ENCODE data around the gene BTG2. TPM values are rescaled to one million over a fixed set of nuclear protein-coding genes. Genes with fewer than 3 reads are reported as not detected.

Gene BTG2
- total and polyA plus RNA-seq, 2 experiments from 2014 or later, result 6.3 to 9.1 TPM

GRCh38 chr1:203270448-203270847, 34.9 kb upstream of the BTG2 start:
- peaks cover 29% of the 10 kb centered on the region for H3K27me3 ChIP-seq (ENCODE audit: insufficient read depth)
- H2AFZ ChIP-seq, result 0 out of 2 replicates have a peak overlapping the region, but pooled peaks have one; percentile 56
- ATAC-seq (no peak), DNase-seq (ENCODE audit: low spot score) (peak; percentile 33)
- no peaks in the 10 kb centered on the region for H3K9me3 Mint-ChIP-seq
- no peaks in the 10 kb centered on the region for H3K36me3 ChIP-seq (ENCODE audit: insufficient read depth)
- no peaks in the 10 kb centered on the region for H4K20me1 ChIP-seq (replicated peaks; ENCODE audit: insufficient read depth)
- no peak overlapping the region for H3K27ac ChIP-seq (ENCODE audit: low read depth)
- H3K27me3 Mint-ChIP-seq (ENCODE audit: insufficient read depth, low read depth, poor library complexity), result peaks cover 19% of the 10 kb centered on the region
- H3K36me3 Mint-ChIP-seq (ENCODE audit: low read depth), result no peaks in the 10 kb centered on the region
- peaks cover 11% of the 10 kb centered on the region; the same call in 1 of the 2 replicates for H3K4me1 ChIP-seq (ENCODE audit: insufficient read depth)
- H3K27ac Mint-ChIP-seq, result no peak overlapping the region
- peaks cover 14% of the 10 kb centered on the region; the same call in 2 of the 3 replicates for H3K4me1 Mint-ChIP-seq
- no peaks in the 10 kb centered on the region; the same call in 1 of the 2 replicates for H3F3A ChIP-seq (replicated peaks; ENCODE audit: low read depth)
- no peak overlapping the region for H3K4me3 ChIP-seq
- H3K4me3 Mint-ChIP-seq, result no peak overlapping the region
- no peaks in the 10 kb centered on the region for H3K9me2 ChIP-seq (ENCODE audit: insufficient read depth)
- no peak for TF ChIP-seq ETS1 (IDR thresholded peaks at IDR 0.05)
- TF ChIP-seq CREB1 (CRISPR knock-in tag; IDR thresholded peaks at IDR 0.05; ENCODE audit: low read depth), result no peak
- TF ChIP-seq, protein P1, sequence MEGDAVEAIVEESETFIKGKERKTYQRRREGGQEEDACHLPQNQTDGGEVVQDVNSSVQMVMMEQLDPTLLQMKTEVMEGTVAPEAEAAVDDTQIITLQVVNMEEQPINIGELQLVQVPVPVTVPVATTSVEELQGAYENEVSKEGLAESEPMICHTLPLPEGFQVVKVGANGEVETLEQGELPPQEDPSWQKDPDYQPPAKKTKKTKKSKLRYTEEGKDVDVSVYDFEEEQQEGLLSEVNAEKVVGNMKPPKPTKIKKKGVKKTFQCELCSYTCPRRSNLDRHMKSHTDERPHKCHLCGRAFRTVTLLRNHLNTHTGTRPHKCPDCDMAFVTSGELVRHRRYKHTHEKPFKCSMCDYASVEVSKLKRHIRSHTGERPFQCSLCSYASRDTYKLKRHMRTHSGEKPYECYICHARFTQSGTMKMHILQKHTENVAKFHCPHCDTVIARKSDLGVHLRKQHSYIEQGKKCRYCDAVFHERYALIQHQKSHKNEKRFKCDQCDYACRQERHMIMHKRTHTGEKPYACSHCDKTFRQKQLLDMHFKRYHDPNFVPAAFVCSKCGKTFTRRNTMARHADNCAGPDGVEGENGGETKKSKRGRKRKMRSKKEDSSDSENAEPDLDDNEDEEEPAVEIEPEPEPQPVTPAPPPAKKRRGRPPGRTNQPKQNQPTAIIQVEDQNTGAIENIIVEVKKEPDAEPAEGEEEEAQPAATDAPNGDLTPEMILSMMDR (conservative IDR thresholded peaks at IDR 0.05; ENCODE audit: low read depth in 2 of 2), result no peak
- TF ChIP-seq, protein P2, sequence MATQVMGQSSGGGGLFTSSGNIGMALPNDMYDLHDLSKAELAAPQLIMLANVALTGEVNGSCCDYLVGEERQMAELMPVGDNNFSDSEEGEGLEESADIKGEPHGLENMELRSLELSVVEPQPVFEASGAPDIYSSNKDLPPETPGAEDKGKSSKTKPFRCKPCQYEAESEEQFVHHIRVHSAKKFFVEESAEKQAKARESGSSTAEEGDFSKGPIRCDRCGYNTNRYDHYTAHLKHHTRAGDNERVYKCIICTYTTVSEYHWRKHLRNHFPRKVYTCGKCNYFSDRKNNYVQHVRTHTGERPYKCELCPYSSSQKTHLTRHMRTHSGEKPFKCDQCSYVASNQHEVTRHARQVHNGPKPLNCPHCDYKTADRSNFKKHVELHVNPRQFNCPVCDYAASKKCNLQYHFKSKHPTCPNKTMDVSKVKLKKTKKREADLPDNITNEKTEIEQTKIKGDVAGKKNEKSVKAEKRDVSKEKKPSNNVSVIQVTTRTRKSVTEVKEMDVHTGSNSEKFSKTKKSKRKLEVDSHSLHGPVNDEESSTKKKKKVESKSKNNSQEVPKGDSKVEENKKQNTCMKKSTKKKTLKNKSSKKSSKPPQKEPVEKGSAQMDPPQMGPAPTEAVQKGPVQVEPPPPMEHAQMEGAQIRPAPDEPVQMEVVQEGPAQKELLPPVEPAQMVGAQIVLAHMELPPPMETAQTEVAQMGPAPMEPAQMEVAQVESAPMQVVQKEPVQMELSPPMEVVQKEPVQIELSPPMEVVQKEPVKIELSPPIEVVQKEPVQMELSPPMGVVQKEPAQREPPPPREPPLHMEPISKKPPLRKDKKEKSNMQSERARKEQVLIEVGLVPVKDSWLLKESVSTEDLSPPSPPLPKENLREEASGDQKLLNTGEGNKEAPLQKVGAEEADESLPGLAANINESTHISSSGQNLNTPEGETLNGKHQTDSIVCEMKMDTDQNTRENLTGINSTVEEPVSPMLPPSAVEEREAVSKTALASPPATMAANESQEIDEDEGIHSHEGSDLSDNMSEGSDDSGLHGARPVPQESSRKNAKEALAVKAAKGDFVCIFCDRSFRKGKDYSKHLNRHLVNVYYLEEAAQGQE (IDR thresholded peaks at IDR 0.05; ENCODE audit: unreplicated experiment), result no peak
- no peak for TF ChIP-seq JUNB (IDR thresholded peaks at IDR 0.05; ENCODE audit: unreplicated experiment)
- no peak for TF ChIP-seq STAT1 (IDR thresholded peaks at IDR 0.05; ENCODE audit: unreplicated experiment)
- no peak for TF ChIP-seq NANOG (IDR thresholded peaks at IDR 0.05; ENCODE audit: borderline replicate concordance)
- TF ChIP-seq EZH2 (IDR thresholded peaks at IDR 0.05; ENCODE audit: low read depth, unreplicated experiment), result no peak
- no peak for TF ChIP-seq POLR2AphosphoS5 (IDR thresholded peaks at IDR 0.05; ENCODE audit: low read depth)
- peak overlapping the region; percentile 55; the same call in 1 of the 2 replicates for H3K4me2 ChIP-seq
- no peaks in the 10 kb centered on the region for H3K79me2 ChIP-seq (replicated peaks; ENCODE audit: insufficient read depth)
